H1 (cell line): ENCODE results near the gene POMP. TPM values are rescaled to one million over a fixed set of nuclear protein-coding genes. Genes with fewer than 3 reads are reported as not detected.

Experiments used
- CTCF ChIA-PET: fragments of 300-600 bp; sonication (Branson Sonifier 250); formaldehyde crosslinking; loops from one replicate; lab custom pipeline; 2021; ENCODE audit not compliant: partially characterized antibody; lab: Charles Lee
- POLR2A ChIA-PET: fragments of 300-600 bp; sonication (Branson Sonifier 250); formaldehyde crosslinking; loops from one replicate; lab custom pipeline; 2021; ENCODE audit warnings: inconsistent platforms; ENCODE audit not compliant: partially characterized antibody; lab: Charles Lee
- DNase-seq, 2 experiments: peaks; one replicate each; pipeline versions ENCODE4 v3.0.0 to v3.0.0-alpha.2; 2010 to 2022; ENCODE audit warnings: low spot score in 2 of 2, low read depth in 1 of 2, mixed read lengths in 1 of 2
- FAIRE-seq: peaks from 2 replicates; lab custom pipeline; 2011; peaks lifted over from hg19 to GRCh38; lab: Jason Lieb, UNC
- H2AFZ ChIP-seq: 2 replicates; pipeline ENCODE4 v1.8.1; 2012; ENCODE audit warnings: low read length, inconsistent platforms
- H2AK5ac ChIP-seq: 2 replicates; pipeline ENCODE4 v1.6.1; 2013; ENCODE audit warnings: low read depth, low read length
- H2BK120ac ChIP-seq: replicated peaks from 2 replicates; pipeline ENCODE3; 2013; ENCODE audit warnings: low read depth, low read length, inconsistent platforms
- H2BK12ac ChIP-seq: 2 replicates; pipeline ENCODE4 v1.6.1; 2013; ENCODE audit warnings: low read depth, low read length
- H2BK15ac ChIP-seq: 2 replicates; pipeline ENCODE4 v1.6.1; 2013; ENCODE audit warnings: low read length
- H2BK20ac ChIP-seq: 2 replicates; pipeline ENCODE4 v1.6.1; 2013; ENCODE audit warnings: low read length
- H2BK5ac ChIP-seq: 2 replicates; pipeline ENCODE4 v1.6.1; 2013; ENCODE audit warnings: low read depth, low read length
- H3K14ac ChIP-seq: 2 replicates; pipeline ENCODE4 v1.6.1; 2013; ENCODE audit warnings: inconsistent platforms; ENCODE audit not compliant: insufficient read length
- H3K18ac ChIP-seq: 2 replicates; pipeline ENCODE4 v1.6.1; 2013; ENCODE audit warnings: low read length; ENCODE audit errors: extremely low read depth
- H3K23ac ChIP-seq: 2 replicates; pipeline ENCODE4 v1.6.1; 2013; ENCODE audit warnings: inconsistent platforms; ENCODE audit not compliant: insufficient read length
- H3K23me2 ChIP-seq: 2 replicates; pipeline ENCODE4 v1.6.1; 2013; ENCODE audit warnings: low read depth, low read length
- H3K27ac ChIP-seq: 2 replicates; pipeline ENCODE4 v1.6.1; 2011; ENCODE audit warnings: low read depth, low read length, inconsistent platforms
- H3K27me3 ChIP-seq, 4 experiments: replicated peaks in 1 of 4; 1 replicate in 1 of 4; 2 replicates in 3 of 4; pipeline versions ENCODE4 v1.6.1 to v1.8.1; 2011 to 2013; ENCODE audit warnings: low read length in 3 of 4, mild to moderate bottlenecking in 3 of 4, inconsistent platforms in 2 of 4, mixed read lengths in 2 of 4, moderate library complexity in 1 of 4; ENCODE audit not compliant: control insufficient read depth in 3 of 4, insufficient read depth in 3 of 4; ENCODE audit errors: extremely low read depth in 1 of 4
- H3K36me3 ChIP-seq, 4 experiments: 2 replicates each; pipeline versions ENCODE4 v1.6.1 to v1.8.1; 2011 to 2013; ENCODE audit warnings: mild to moderate bottlenecking in 4 of 4, low read length in 3 of 4, moderate library complexity in 2 of 4, control low read depth in 1 of 4, inconsistent platforms in 1 of 4; ENCODE audit not compliant: insufficient read depth in 4 of 4, control insufficient read depth in 2 of 4
- H3K4ac ChIP-seq: replicated peaks from 2 replicates; pipeline ENCODE3; 2013; ENCODE audit warnings: low read length, low read depth, mixed read lengths, inconsistent platforms; ENCODE audit not compliant: insufficient read length
- H3K4me1 ChIP-seq, 4 experiments: replicated peaks in 1 of 4; 1 replicate in 1 of 4; 2 replicates in 3 of 4; pipeline versions ENCODE4 v1.6.1 to v1.8.1; 2011 to 2013; ENCODE audit warnings: low read length in 3 of 4, inconsistent platforms in 2 of 4, mixed read lengths in 1 of 4; ENCODE audit not compliant: insufficient read depth in 4 of 4, control insufficient read depth in 3 of 4
- H3K4me2 ChIP-seq, 2 experiments: 2 replicates each; pipeline versions ENCODE4 v1.6.1 to v1.8.1; 2011 to 2013; ENCODE audit warnings: low read depth in 2 of 2, low read length in 2 of 2, control low read depth in 1 of 2, inconsistent platforms in 1 of 2, mild to moderate bottlenecking in 1 of 2; ENCODE audit not compliant: insufficient read depth in 1 of 2
- H3K4me3 ChIP-seq, 4 experiments: fragments of 200-600, 300-600 bp in 1 of 4; sonication (generic), shearing (Covaris generic), sonication (Bioruptor Twin) in 1 of 4; 2 replicates each; pipeline versions ENCODE4 v1.5.1 to v1.8.1; 2011 to 2016; ENCODE audit warnings: low read length in 4 of 4, low read depth in 3 of 4, control low read depth in 2 of 4, inconsistent platforms in 2 of 4, mild to moderate bottlenecking in 2 of 4, mixed read lengths in 1 of 4, moderate library complexity in 1 of 4; ENCODE audit not compliant: insufficient read depth in 2 of 4; ENCODE audit errors: extremely low read depth in 1 of 4
- H3K56ac ChIP-seq: replicated peaks from 2 replicates; pipeline ENCODE3; 2013; ENCODE audit warnings: low read depth, mild to moderate bottlenecking, mixed read lengths, low read length, inconsistent platforms; ENCODE audit not compliant: insufficient read length
- H3K79me1 ChIP-seq: 2 replicates; pipeline ENCODE4 v1.6.1; 2013; ENCODE audit warnings: low read depth, low read length, control low read depth
- H3K79me2 ChIP-seq, 2 experiments: 2 replicates each; pipeline versions ENCODE4 v1.6.1 to v1.8.1; 2012 to 2013; ENCODE audit warnings: low read length in 2 of 2, mild to moderate bottlenecking in 2 of 2, inconsistent platforms in 1 of 2; ENCODE audit not compliant: insufficient read depth in 2 of 2, control insufficient read depth in 1 of 2
- H3K9ac ChIP-seq, 4 experiments: replicated peaks in 1 of 4; 1 replicate in 1 of 4; 2 replicates in 3 of 4; pipeline versions ENCODE4 v1.6.1 to v1.8.1; 2011 to 2013; ENCODE audit warnings: low read depth in 3 of 4, low read length in 3 of 4, control low read depth in 2 of 4, mild to moderate bottlenecking in 2 of 4, moderate library complexity in 2 of 4, inconsistent platforms in 1 of 4; ENCODE audit errors: extremely low read depth in 1 of 4
- H3K9me3 ChIP-seq, 2 experiments: 2 replicates each; pipeline versions ENCODE4 v1.6.1 to v1.8.1; 2012 to 2013; ENCODE audit warnings: mild to moderate bottlenecking in 2 of 2, moderate library complexity in 2 of 2, control low read depth in 1 of 2, inconsistent platforms in 1 of 2, low read depth in 1 of 2, low read length in 1 of 2, mixed read lengths in 1 of 2; ENCODE audit not compliant: insufficient read depth in 2 of 2
- H4K20me1 ChIP-seq, 2 experiments: replicated peaks in 1 of 2; 2 replicates each; pipeline versions ENCODE3 to v1.8.1; 2011 to 2013; ENCODE audit warnings: inconsistent platforms in 2 of 2, low read length in 2 of 2, mild to moderate bottlenecking in 1 of 2; ENCODE audit not compliant: insufficient read depth in 2 of 2, control insufficient read depth in 1 of 2
- H4K5ac ChIP-seq: 2 replicates; pipeline ENCODE4 v1.6.1; 2013; ENCODE audit warnings: low read length, low read depth, mixed read lengths, inconsistent platforms; ENCODE audit not compliant: insufficient read length
- H4K8ac ChIP-seq: 2 replicates; pipeline ENCODE4 v1.8.0; 2013; ENCODE audit warnings: mild to moderate bottlenecking, moderate library complexity, low read length, inconsistent platforms; ENCODE audit not compliant: insufficient read depth; ENCODE audit errors: extremely low read depth
- H4K91ac ChIP-seq: replicated peaks from 2 replicates; pipeline ENCODE3; 2013; ENCODE audit warnings: low read length, mixed read lengths, inconsistent platforms; ENCODE audit not compliant: insufficient read length
- EP300 ChIP-seq, 2 experiments: IDR thresholded peaks; 1 replicate in 1 of 2; 2 replicates in 1 of 2; pipeline ENCODE4 v1.6.1; 2011 to 2012; ENCODE audit warnings: low read depth in 2 of 2, low read length in 2 of 2, mild to moderate bottlenecking in 2 of 2, borderline replicate concordance in 1 of 2, inconsistent platforms in 1 of 2, moderate library complexity in 1 of 2
- KDM4A ChIP-seq: IDR thresholded peaks from one replicate; pipeline ENCODE4 v1.7.1; 2012; ENCODE audit warnings: low read depth, mild to moderate bottlenecking, moderate library complexity, low read length, inconsistent platforms; ENCODE audit not compliant: severe bottlenecking
- polyA plus RNA-seq, 7 experiments: library from polyadenylated mRNA; depleted of rRNA in 3 of 7; stranded (reverse) in 5 of 7; unstranded in 2 of 7; fragments of >200 nt in 5 of 7; fragments of 200-250 nt in 2 of 7; gene quantifications; 1 replicate in 5 of 7; 2 replicates in 1 of 7; 4 replicates in 1 of 7; pipeline versions ENCODE4 v1.2.1 to v1.2.3, GENCODE V29; 2011 to 2013; ENCODE audit warnings: missing spikeins in 2 of 7, mixed read lengths in 2 of 7
- total RNA-seq: library from RNA; stranded (reverse); fragmentation: NEBNext Ultra II Directional; extraction: Animal tissue kit (Norgen Biotek cat#: 25700); gene quantifications from 2 replicates; pipeline ENCODE4 v1.2.1, GENCODE V29; 2021

Gene POMP
- total and polyA plus RNA-seq, 2 of the 8 experiments (the other 6 are each of a cell fraction or from before 2014, with no cell fraction given), result 38.4 to 115 TPM

GRCh38 chr13:28704919-28705318, 46.0 kb downstream of the POMP start:
- no peaks in the 10 kb centered on the region for H3K79me1 ChIP-seq
- H3K9me3 ChIP-seq, result no peaks in the 10 kb centered on the region
- H2BK120ac ChIP-seq, result no peak overlapping the region
- H2BK15ac ChIP-seq, result no peak overlapping the region
- H3K4me3 ChIP-seq, result no peak overlapping the region
- no peak overlapping the region for H3K23ac ChIP-seq
- FAIRE-seq (no peak), DNase-seq (no peak)
- no peak overlapping the region for H3K18ac ChIP-seq
- H4K91ac ChIP-seq, result no peak overlapping the region
- no peak overlapping the region for H3K4me2 ChIP-seq
- ChIA-PET POLR2A (interaction anchor here (1.3 kb wide), 1 partner anchor 11 kb away, joined by 8 read pairs; no protein-coding TSS in a partner anchor), CTCF (interaction anchor here (0.6 kb wide), 1 partner anchor 415 kb away, joined by 3 read pairs; no protein-coding TSS in a partner anchor)
- H3K4ac ChIP-seq, result no peak overlapping the region
- no peaks in the 10 kb centered on the region for H3K4me1 ChIP-seq
- no peak overlapping the region for H2BK5ac ChIP-seq
- H2AK5ac ChIP-seq, result no peak overlapping the region
- no peak overlapping the region for H3K14ac ChIP-seq
- H4K20me1 ChIP-seq, result no peaks in the 10 kb centered on the region
- no peak overlapping the region for H4K8ac ChIP-seq
- TF ChIP-seq KDM4A, result no peak
- no peak for TF ChIP-seq EP300 (IDR thresholded peaks at IDR 0.05; ENCODE audit: borderline replicate concordance in 1 of 2, low read depth in 2 of 2, low read length in 2 of 2)
- no peak overlapping the region for H4K5ac ChIP-seq
- no peak overlapping the region for H2AFZ ChIP-seq
- H3K56ac ChIP-seq, result no peak overlapping the region
- H2BK20ac ChIP-seq, result no peak overlapping the region
- no peaks in the 10 kb centered on the region for H3K36me3 ChIP-seq
- no peaks in the 10 kb centered on the region for H3K27me3 ChIP-seq
- no peaks in the 10 kb centered on the region for H3K79me2 ChIP-seq
- H3K27ac ChIP-seq, result no peak overlapping the region
- no peaks in the 10 kb centered on the region for H3K23me2 ChIP-seq
- no peak overlapping the region for H2BK12ac ChIP-seq
- H3K9ac ChIP-seq, result no peak overlapping the region
